Measurements from ENCODE around the gene AFAP1.

AFAP1 gene

DNA sequence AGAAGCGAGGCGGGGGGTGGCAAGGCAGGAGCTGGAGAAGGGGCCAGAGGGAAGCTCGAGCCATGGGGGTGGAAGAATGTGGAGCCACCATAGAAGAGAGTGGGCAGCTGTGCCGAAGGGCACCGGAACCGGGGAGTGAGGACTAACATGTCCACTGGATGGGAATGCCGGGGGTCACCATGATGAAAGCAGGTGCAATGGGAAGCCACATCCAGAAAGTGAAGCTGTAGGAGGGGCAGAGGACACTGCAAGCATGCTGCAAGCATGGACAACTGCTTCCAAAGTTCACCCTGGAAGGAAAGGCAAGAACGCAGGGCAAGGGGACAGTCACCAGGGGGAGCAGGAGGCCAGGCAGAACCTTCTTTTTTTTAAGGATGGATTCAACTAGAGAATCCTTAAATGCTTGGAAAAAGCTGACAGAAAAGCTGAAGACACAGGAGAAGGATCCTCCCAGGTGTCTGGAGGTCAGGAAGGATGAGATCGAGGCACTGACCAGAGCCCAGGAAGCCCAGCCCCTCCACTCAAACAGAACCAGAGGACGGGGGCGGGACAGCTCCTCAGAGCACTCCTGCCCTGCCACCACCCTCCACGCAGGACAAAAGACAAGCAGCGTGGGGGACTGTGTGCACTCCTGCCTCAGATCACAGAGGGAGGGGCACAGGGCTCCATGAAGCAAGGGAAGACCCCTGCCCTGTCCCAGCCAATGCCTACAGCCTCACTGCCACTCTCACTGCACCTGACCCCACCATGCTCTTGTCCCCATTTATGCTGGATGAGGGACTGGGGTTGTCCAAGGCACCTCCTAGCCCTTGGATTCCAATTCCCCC lies 169.2 kb downstream of the AFAP1 start:
- Histone ChIP-seq H3K79me2 (no peaks in the 10 kb centered on the region), H3K27me3 (ENCODE audit: control insufficient read depth, insufficient read depth, low read length) (no peaks in the 10 kb centered on the region), H3K9me3 (ENCODE audit: control insufficient read depth, low read length) (no peaks in the 10 kb centered on the region), H3K4me3 (ENCODE audit: low read depth, low read length) (no peak overlapping the region), H3K36me3 (ENCODE audit: control insufficient read depth, insufficient read depth, low read length) (no peaks in the 10 kb centered on the region), H2AFZ (no peak overlapping the region), H3K4me2 (ENCODE audit: low read length) (no peak overlapping the region), H3K27ac (no peak overlapping the region), H3K9ac (no peak overlapping the region), H3K4me1 (no peaks in the 10 kb centered on the region)
- TF ChIP-seq, protein P1, sequence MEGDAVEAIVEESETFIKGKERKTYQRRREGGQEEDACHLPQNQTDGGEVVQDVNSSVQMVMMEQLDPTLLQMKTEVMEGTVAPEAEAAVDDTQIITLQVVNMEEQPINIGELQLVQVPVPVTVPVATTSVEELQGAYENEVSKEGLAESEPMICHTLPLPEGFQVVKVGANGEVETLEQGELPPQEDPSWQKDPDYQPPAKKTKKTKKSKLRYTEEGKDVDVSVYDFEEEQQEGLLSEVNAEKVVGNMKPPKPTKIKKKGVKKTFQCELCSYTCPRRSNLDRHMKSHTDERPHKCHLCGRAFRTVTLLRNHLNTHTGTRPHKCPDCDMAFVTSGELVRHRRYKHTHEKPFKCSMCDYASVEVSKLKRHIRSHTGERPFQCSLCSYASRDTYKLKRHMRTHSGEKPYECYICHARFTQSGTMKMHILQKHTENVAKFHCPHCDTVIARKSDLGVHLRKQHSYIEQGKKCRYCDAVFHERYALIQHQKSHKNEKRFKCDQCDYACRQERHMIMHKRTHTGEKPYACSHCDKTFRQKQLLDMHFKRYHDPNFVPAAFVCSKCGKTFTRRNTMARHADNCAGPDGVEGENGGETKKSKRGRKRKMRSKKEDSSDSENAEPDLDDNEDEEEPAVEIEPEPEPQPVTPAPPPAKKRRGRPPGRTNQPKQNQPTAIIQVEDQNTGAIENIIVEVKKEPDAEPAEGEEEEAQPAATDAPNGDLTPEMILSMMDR (IDR thresholded peaks at IDR 0.05), result no peak

DNA sequence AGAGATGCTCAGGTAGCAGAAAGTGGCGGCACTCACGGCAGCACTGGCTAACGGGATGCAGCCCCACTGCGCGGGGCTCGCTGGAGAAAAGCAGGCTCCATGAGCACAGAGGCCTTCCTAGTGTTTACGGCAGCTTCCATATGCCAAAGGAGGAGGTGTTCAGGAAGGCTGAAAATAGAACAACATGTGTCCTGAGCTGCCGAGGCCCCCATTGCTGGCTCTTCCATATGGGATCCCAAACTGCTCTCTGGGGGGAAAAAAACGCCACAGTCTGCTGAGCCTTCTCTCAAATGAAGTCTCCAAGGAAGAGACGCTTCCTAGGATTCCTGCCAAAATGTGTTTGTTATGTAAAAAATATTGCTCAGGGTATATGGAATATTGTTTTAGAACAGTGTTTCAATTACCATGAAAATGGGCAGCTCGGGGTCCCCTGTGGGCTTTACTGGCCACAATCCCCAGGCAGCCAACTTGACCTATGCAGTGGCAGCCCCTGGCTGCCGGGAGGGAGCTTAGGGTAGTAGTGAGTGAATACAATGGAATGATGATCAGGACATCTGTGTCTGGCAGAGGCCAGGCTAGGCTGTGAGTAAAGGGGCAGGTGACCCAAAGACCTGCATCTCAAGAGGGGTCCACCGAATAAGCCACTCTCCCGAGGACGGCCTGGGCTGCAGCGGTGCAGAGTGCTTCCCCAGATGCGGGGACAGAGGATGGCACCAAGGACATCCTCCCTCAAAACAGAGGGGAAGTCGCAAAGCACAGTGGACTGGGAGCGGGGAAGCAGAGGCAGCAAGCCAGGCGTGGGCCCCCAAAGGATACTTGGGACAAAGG lies 170.1 kb downstream of the AFAP1 start:
- H3K27me3 ChIP-seq (ENCODE audit: control insufficient read depth, insufficient read depth, low read length), result no peaks in the 10 kb centered on the region
- no peak overlapping the region for H2AFZ ChIP-seq
- H3K4me3 ChIP-seq (ENCODE audit: low read depth, low read length), result no peak overlapping the region
- H3K9me3 ChIP-seq (ENCODE audit: control insufficient read depth, low read length), result no peaks in the 10 kb centered on the region
- TF ChIP-seq, protein P1 (IDR thresholded peaks at IDR 0.05), result no peak
- H3K4me2 ChIP-seq (ENCODE audit: low read length), result no peak overlapping the region
- no peaks in the 10 kb centered on the region for H3K4me1 ChIP-seq
- H3K9ac ChIP-seq, result no peak overlapping the region
- no peak overlapping the region for H3K27ac ChIP-seq
- H3K79me2 ChIP-seq, result no peaks in the 10 kb centered on the region
- no peaks in the 10 kb centered on the region for H3K36me3 ChIP-seq (ENCODE audit: control insufficient read depth, insufficient read depth, low read length)

DNA sequence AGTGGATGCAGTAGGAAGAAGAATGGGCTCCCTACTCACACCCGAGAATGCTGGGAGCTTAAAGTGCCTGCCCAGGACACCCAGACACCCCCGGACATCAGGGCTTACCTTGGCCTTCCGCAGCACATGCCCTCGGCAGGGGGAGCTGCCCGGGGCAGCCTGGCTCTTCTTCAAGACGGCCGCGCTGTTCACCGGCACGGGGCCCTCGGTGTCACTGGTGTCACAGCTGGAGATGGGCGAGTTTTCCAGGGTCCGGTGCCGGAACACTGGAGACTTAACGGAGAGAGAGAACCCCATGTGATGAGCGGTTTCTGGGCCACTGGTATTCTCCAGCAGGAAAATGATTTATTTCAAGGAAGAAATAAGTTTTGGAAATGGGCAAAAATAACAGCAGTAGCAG lies 170.9 kb downstream of the AFAP1 start:
- Histone ChIP-seq H3K27me3 (ENCODE audit: control insufficient read depth, insufficient read depth, low read length) (no peaks in the 10 kb centered on the region), H3K36me3 (ENCODE audit: control insufficient read depth, insufficient read depth, low read length) (no peaks in the 10 kb centered on the region)

DNA sequence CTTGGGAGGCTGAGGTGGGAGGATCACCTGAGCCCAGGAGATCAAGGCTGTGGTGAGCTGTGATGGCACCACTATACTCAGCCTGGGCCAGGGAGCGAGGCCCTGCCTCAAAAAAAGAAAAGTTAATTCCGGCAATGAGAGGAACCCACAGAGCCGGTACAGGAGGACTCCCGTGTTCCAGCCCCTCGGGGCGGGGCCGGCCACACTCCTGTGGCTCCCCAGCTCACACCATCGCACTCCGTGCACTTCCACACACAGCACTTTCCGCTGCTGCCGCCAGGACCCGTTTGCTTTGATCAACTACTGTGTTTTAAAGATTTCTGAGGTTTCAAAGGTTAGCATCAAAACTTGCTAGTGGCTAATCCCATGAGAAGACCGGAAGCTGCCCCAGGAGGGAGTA lies 171.7 kb downstream of the AFAP1 start:
- no peaks in the 10 kb centered on the region for H3K9me3 ChIP-seq (ENCODE audit: control insufficient read depth, low read length)
- H3K79me2 ChIP-seq, result no peaks in the 10 kb centered on the region
- no peaks in the 10 kb centered on the region for H3K4me1 ChIP-seq
- H3K27ac ChIP-seq, result no peak overlapping the region
- H3K9ac ChIP-seq, result no peak overlapping the region
- no peaks in the 10 kb centered on the region for H3K27me3 ChIP-seq (ENCODE audit: control insufficient read depth, insufficient read depth, low read length)
- H3K4me2 ChIP-seq (ENCODE audit: low read length), result no peak overlapping the region
- H3K36me3 ChIP-seq (ENCODE audit: control insufficient read depth, insufficient read depth, low read length), result no peaks in the 10 kb centered on the region
- no peak overlapping the region for H2AFZ ChIP-seq
- no peak overlapping the region for H3K4me3 ChIP-seq (ENCODE audit: low read depth, low read length)
- TF ChIP-seq, protein P1 (IDR thresholded peaks at IDR 0.05), result no peak

More for the DNA sequence above, 170.9 kb downstream of the AFAP1 start:
- H3K79me2 ChIP-seq, result no peaks in the 10 kb centered on the region
- no peak overlapping the region for H3K9ac ChIP-seq
- H3K27ac ChIP-seq, result no peak overlapping the region
- no peak overlapping the region for H2AFZ ChIP-seq
- no peak overlapping the region for H3K4me2 ChIP-seq (ENCODE audit: low read length)
- H3K4me3 ChIP-seq (ENCODE audit: low read depth, low read length), result no peak overlapping the region
- TF ChIP-seq, protein P1 (IDR thresholded peaks at IDR 0.05), result no peak
- no peaks in the 10 kb centered on the region for H3K4me1 ChIP-seq
- no peaks in the 10 kb centered on the region for H3K9me3 ChIP-seq (ENCODE audit: control insufficient read depth, low read length)
